IMR-90 (cell line): Measurements from ENCODE around the gene GABRG2. TPM values are rescaled to one million over a fixed set of nuclear protein-coding genes. Genes with fewer than 3 reads are reported as not detected.

Experiments used
- ATAC-seq: fragments of 200-7000 bp; cut with Tn5 transposase; 2 replicates; pipeline ENCODE4 v1.9.1; 2020; ENCODE audit warnings: low read depth, mild to moderate bottlenecking, moderate library complexity
- BruUV-seq: library from RNA; stranded (reverse); fragments of 400-500 nt; replicated peaks from 2 replicates; lab custom pipeline; 2021; lab: Mats Ljungman, UMichigan
- CTCF ChIA-PET: fragments of 300-600 bp; formaldehyde crosslinking; extraction: SDS; loops from one replicate; lab custom pipeline; 2021; ENCODE audit warnings: antibody characterized with exemption; lab: Yijun Ruan, JAX
- POLR2A ChIA-PET: fragments of 300-600 bp; sonication (Branson Sonifier 250); formaldehyde crosslinking; loops from one replicate; lab custom pipeline; 2022; ENCODE audit warnings: antibody characterized with exemption; ENCODE audit not compliant: unreplicated experiment; lab: Charles Lee
- DNase-seq: peaks from one replicate; pipeline ENCODE4 v3.0.0; 2013
- H2AFZ ChIP-seq: replicated peaks from 2 replicates; pipeline ENCODE3; 2013; ENCODE audit warnings: low read length, mild to moderate bottlenecking; ENCODE audit not compliant: poor library complexity
- H2AK5ac ChIP-seq: 2 replicates; pipeline ENCODE4 v1.6.1; 2013; ENCODE audit warnings: low read depth, low read length, inconsistent platforms
- H2AK9ac ChIP-seq: replicated peaks from 2 replicates; pipeline ENCODE3; 2013; ENCODE audit warnings: mild to moderate bottlenecking, low read depth, low read length, moderate library complexity; ENCODE audit not compliant: poor library complexity
- H2BK120ac ChIP-seq: 2 replicates; pipeline ENCODE4 v1.6.1; 2013; ENCODE audit warnings: low read depth, low read length, inconsistent platforms
- H2BK15ac ChIP-seq: 3 replicates; pipeline ENCODE4 v1.6.1; 2013; ENCODE audit warnings: low read depth, low read length, inconsistent platforms
- H2BK20ac ChIP-seq: 2 replicates; pipeline ENCODE4 v1.6.1; 2013; ENCODE audit warnings: low read depth, mild to moderate bottlenecking, inconsistent platforms, low read length, moderate library complexity
- H2BK5ac ChIP-seq: 2 replicates; pipeline ENCODE4 v1.6.1; 2013; ENCODE audit warnings: mild to moderate bottlenecking, low read depth, low read length, inconsistent platforms; ENCODE audit not compliant: poor library complexity, severe bottlenecking
- H3K14ac ChIP-seq: replicated peaks from 2 replicates; pipeline ENCODE4 v1.6.1; 2013; ENCODE audit warnings: low read depth, low read length, inconsistent platforms
- H3K18ac ChIP-seq: 2 replicates; pipeline ENCODE4 v1.6.1; 2013; ENCODE audit warnings: low read depth, low read length, control low read depth
- H3K23ac ChIP-seq: 2 replicates; pipeline ENCODE4 v1.6.1; 2013; ENCODE audit warnings: low read depth, low read length, inconsistent platforms
- H3K27ac ChIP-seq: 2 replicates; pipeline ENCODE4 v1.5.1; 2013; ENCODE audit warnings: mild to moderate bottlenecking, control low read depth, low read length; ENCODE audit not compliant: insufficient read depth
- H3K27me3 ChIP-seq: 2 replicates; pipeline ENCODE4 v1.6.1; 2013; ENCODE audit warnings: low read length; ENCODE audit not compliant: control insufficient read depth, insufficient read depth
- H3K36me3 ChIP-seq: 2 replicates; pipeline ENCODE4 v1.6.1; 2013; ENCODE audit warnings: low read length, mixed read lengths; ENCODE audit not compliant: control insufficient read depth, insufficient read depth
- H3K4ac ChIP-seq: 2 replicates; pipeline ENCODE4 v1.6.1; 2013; ENCODE audit warnings: low read depth, low read length, inconsistent platforms
- H3K4me1 ChIP-seq: 2 replicates; pipeline ENCODE4 v1.6.1; 2013; ENCODE audit warnings: low read length, mixed read lengths; ENCODE audit not compliant: control insufficient read depth, insufficient read depth
- H3K4me2 ChIP-seq: 2 replicates; pipeline ENCODE4 v1.6.1; 2013; ENCODE audit warnings: low read depth, mild to moderate bottlenecking, control low read depth, low read length, moderate library complexity
- H3K4me3 ChIP-seq: 2 replicates; pipeline ENCODE4 v1.5.1; 2013; ENCODE audit warnings: low read depth, mild to moderate bottlenecking, control low read depth, low read length, moderate library complexity; ENCODE audit not compliant: insufficient read depth
- H3K56ac ChIP-seq: 2 replicates; pipeline ENCODE4 v1.6.1; 2013; ENCODE audit warnings: low read length, inconsistent platforms; ENCODE audit not compliant: insufficient read depth; ENCODE audit errors: extremely low read depth
- H3K79me1 ChIP-seq, 2 experiments: 2 replicates each; pipeline ENCODE4 v1.6.1; 2013; ENCODE audit warnings: low read length in 2 of 2, inconsistent platforms in 1 of 2, low read depth in 1 of 2
- H3K9ac ChIP-seq: 2 replicates; pipeline ENCODE4 v1.6.1; 2013; ENCODE audit warnings: low read depth, low read length, control low read depth
- H3K9me1 ChIP-seq: 2 replicates; pipeline ENCODE4 v1.6.1; 2013; ENCODE audit warnings: low read length, inconsistent platforms; ENCODE audit not compliant: insufficient read depth
- H3K9me3 ChIP-seq: 2 replicates; pipeline ENCODE4 v1.6.1; 2013; ENCODE audit warnings: low read length; ENCODE audit not compliant: control insufficient read depth, insufficient read depth
- H4K20me1 ChIP-seq: 2 replicates; pipeline ENCODE4 v1.6.1; 2013; ENCODE audit warnings: low read length, inconsistent platforms; ENCODE audit not compliant: insufficient read depth
- H4K5ac ChIP-seq: 2 replicates; pipeline ENCODE4 v1.6.1; 2013; ENCODE audit warnings: mild to moderate bottlenecking, low read depth, low read length, control low read depth
- H4K8ac ChIP-seq, 2 experiments: 2 replicates each; pipeline ENCODE4 v1.6.1; 2013; ENCODE audit warnings: low read depth in 2 of 2, low read length in 2 of 2, control low read depth in 1 of 2, inconsistent platforms in 1 of 2
- H4K91ac ChIP-seq: 2 replicates; pipeline ENCODE4 v1.6.1; 2013; ENCODE audit warnings: low read depth, low read length, inconsistent platforms; ENCODE audit not compliant: insufficient read depth
- BHLHE40 ChIP-seq: fragments of 150-350 bp; IDR thresholded peaks from 2 replicates; pipeline ENCODE4 v1.6.1; 2016; ENCODE audit warnings: mild to moderate bottlenecking, low read depth, low read length
- MAFK ChIP-seq: IDR thresholded peaks from 2 replicates; pipeline ENCODE4 v1.6.1; 2012; ENCODE audit warnings: low read depth, low read length, improper control_type of control experiment
- MAZ ChIP-seq: IDR thresholded peaks from 2 replicates; pipeline ENCODE4 v1.6.1; 2012; ENCODE audit warnings: low read depth, mild to moderate bottlenecking, low read length, improper control_type of control experiment, moderate library complexity, borderline replicate concordance
- MXI1 ChIP-seq: IDR thresholded peaks from 2 replicates; pipeline ENCODE4 v1.6.1; 2012; ENCODE audit warnings: low read depth, mild to moderate bottlenecking, low read length, moderate library complexity, borderline replicate concordance
- NFE2L2 ChIP-seq: fragments of 150-350 bp; IDR thresholded peaks from 2 replicates; pipeline ENCODE4 v1.6.1; 2016; ENCODE audit warnings: low read depth, mild to moderate bottlenecking, low read length
- RCOR1 ChIP-seq: IDR thresholded peaks from 2 replicates; pipeline ENCODE4 v1.6.1; 2012; ENCODE audit warnings: mild to moderate bottlenecking, low read length, improper control_type of control experiment; ENCODE audit not compliant: insufficient replicate concordance
- RFX5 ChIP-seq: IDR thresholded peaks from 2 replicates; pipeline ENCODE4 v1.8.0; 2012; ENCODE audit warnings: low read depth, mild to moderate bottlenecking, low read length, moderate library complexity
- WGBS, 2 experiments: methylation state at CpG; one replicate each; pipeline versions ENCODE4 v1.1.5 to v1.1.7; 2013; ENCODE audit warnings: missing lambda C conversion rate in 2 of 2; ENCODE audit not compliant: insufficient read length in 1 of 2; ENCODE audit errors: extremely low coverage in 2 of 2; 5-methylcytosine and 5-hydroxymethylcytosine counted together
- dilution Hi-C: fragments of 300-500 bp; cut with HindIII; formaldehyde crosslinking; loops from one replicate; pipeline ENCODE4 v1.14.3; 2018; ENCODE audit warnings: low sequenced_read_pairs; ENCODE audit not compliant: unreplicated experiment
- in situ Hi-C: fragments of 300-500 bp; cut with MboI; formaldehyde crosslinking; loops from 3 replicates; pipeline ENCODE4 v1.14.3; 2019; ENCODE audit warnings: low sequenced_read_pairs, inconsistent platforms, mixed read lengths
- intact Hi-C: fragments of 100-400 bp; cut with micrococcal nuclease; formaldehyde crosslinking; loops from 2 replicates; pipeline ENCODE4 v1.10.0; 2022
- polyA plus RNA-seq, 3 experiments: library from polyadenylated mRNA; depleted of rRNA; stranded (reverse); fragments of >200 nt; gene quantifications; 2 replicates each; pipeline ENCODE4 v1.2.3, GENCODE V29; 2012; ENCODE audit warnings: low replicate concordance in 1 of 3
- total RNA-seq: library from RNA; depleted of rRNA; stranded (reverse); fragments of >200 nt; gene quantifications from 2 replicates; pipeline ENCODE4 v1.2.3, GENCODE V29; 2012
- TF ChIP-seq, protein P1 (sequence below): fragments of 150-350 bp; IDR thresholded peaks from 2 replicates; pipeline ENCODE4 v1.6.1; 2017; ENCODE audit warnings: mild to moderate bottlenecking, antibody characterized with exemption, low read length, low read depth
- TF ChIP-seq, protein P2 (sequence below): conservative IDR thresholded peaks from 2 replicates; pipeline ENCODE4 v1.5.1; 2012; ENCODE audit warnings: mild to moderate bottlenecking, low read depth, low read length, improper control_type of control experiment

GABRG2 gene
- total and polyA plus RNA-seq, 2 of the 4 experiments (the other 2 are of a cell fraction): not detected

DNA sequence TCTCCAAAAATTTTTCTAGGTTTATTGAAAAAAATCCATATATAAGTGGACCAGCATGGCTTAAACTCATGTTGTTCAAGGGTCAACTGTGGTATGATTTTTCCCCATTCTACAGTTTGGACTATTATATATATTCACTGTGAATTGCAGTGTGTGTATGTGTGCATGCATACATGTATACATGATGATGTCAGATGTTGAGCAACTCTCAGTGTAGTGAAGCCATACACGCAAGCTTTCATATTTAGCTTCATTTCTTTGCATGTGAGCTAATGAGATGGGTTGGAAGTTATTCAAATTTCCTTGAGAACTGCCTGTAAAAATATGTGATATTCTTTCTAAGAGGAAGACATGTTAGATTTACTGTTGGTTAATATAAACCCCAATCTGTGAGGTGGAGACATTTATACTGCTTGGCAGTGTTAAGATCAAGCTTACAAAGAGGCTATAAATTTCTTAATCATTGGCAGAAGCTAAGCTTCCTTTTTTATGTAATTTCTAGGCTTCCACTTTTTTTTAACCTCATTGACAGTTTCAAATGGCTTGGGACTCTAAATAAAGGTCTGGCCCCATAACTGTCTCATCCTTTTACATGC is 134.8 kb downstream of the GABRG2 start:
- no peak for ATAC-seq
- POLR2A ChIA-PET: interaction anchor here (0.6 kb wide), 1 partner anchor 1343 kb away, joined by 6 read pairs; no protein-coding TSS in a partner anchor

More for the DNA sequence above, 134.8 kb downstream of the GABRG2 start:
- BruUV-seq: no TSS peak
- Histone ChIP-seq H3K4me2 (no peak overlapping the region), H2BK15ac (no peak overlapping the region), H3K79me1 (no peaks in the 10 kb centered on the region), H3K56ac (no peak overlapping the region), H3K9ac (no peak overlapping the region), H4K5ac (no peak overlapping the region), H3K4ac (no peak overlapping the region), H2AFZ (no peak overlapping the region), H2BK120ac (no peak overlapping the region), H2BK20ac (no peak overlapping the region), H2AK9ac (no peak overlapping the region), H4K20me1 (no peaks in the 10 kb centered on the region), H3K23ac (no peak overlapping the region), H3K14ac (no peak overlapping the region), H3K4me3 (no peak overlapping the region), H3K36me3 (no peaks in the 10 kb centered on the region), H3K9me3 (peaks cover 4% of the 10 kb centered on the region; the same call in 1 of the 2 replicates), H3K18ac (no peak overlapping the region), H4K91ac (no peak overlapping the region), H2BK5ac (no peak overlapping the region), H2AK5ac (no peak overlapping the region), H4K8ac (no peak overlapping the region), H3K27ac (no peak overlapping the region), H3K9me1 (no peaks in the 10 kb centered on the region), H3K27me3 (no peaks in the 10 kb centered on the region), H3K4me1 (no peaks in the 10 kb centered on the region)
- no peak for DNase-seq
- intact Hi-C loops (no loop called here), dilution Hi-C loops (no loop called here), in situ Hi-C loops (no loop called here)
- TF ChIP-seq MAZ: no peak
- TF ChIP-seq RCOR1: no peak
- TF ChIP-seq, protein P1, sequence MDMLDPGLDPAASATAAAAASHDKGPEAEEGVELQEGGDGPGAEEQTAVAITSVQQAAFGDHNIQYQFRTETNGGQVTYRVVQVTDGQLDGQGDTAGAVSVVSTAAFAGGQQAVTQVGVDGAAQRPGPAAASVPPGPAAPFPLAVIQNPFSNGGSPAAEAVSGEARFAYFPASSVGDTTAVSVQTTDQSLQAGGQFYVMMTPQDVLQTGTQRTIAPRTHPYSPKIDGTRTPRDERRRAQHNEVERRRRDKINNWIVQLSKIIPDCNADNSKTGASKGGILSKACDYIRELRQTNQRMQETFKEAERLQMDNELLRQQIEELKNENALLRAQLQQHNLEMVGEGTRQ: no peak
- no peak for TF ChIP-seq MAFK
- TF ChIP-seq BHLHE40: no peak
- no peak for TF ChIP-seq NFE2L2
- TF ChIP-seq, protein P2, sequence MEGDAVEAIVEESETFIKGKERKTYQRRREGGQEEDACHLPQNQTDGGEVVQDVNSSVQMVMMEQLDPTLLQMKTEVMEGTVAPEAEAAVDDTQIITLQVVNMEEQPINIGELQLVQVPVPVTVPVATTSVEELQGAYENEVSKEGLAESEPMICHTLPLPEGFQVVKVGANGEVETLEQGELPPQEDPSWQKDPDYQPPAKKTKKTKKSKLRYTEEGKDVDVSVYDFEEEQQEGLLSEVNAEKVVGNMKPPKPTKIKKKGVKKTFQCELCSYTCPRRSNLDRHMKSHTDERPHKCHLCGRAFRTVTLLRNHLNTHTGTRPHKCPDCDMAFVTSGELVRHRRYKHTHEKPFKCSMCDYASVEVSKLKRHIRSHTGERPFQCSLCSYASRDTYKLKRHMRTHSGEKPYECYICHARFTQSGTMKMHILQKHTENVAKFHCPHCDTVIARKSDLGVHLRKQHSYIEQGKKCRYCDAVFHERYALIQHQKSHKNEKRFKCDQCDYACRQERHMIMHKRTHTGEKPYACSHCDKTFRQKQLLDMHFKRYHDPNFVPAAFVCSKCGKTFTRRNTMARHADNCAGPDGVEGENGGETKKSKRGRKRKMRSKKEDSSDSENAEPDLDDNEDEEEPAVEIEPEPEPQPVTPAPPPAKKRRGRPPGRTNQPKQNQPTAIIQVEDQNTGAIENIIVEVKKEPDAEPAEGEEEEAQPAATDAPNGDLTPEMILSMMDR: no peak
- TF ChIP-seq MXI1: no peak
- TF ChIP-seq RFX5: no peak
- CTCF ChIA-PET: no interaction called here
- no CpG with 5 or more reads among the region's 1 CpG for WGBS, 2 experiments
